ENCODE measurements around the gene PACSIN3. TPM values are rescaled to one million over a fixed set of nuclear protein-coding genes. Genes with fewer than 3 reads are reported as not detected.

Gene PACSIN3
- total and polyA plus RNA-seq, 2 of the 13 experiments (the other 11 are each of a cell fraction or from before 2014, with no cell fraction given), result 47.9 to 93.3 TPM

- TF ChIP-seq ZFP36 (IDR thresholded peaks at IDR 0.05; ENCODE audit: borderline replicate concordance, low read depth, low read length, partially characterized antibody), result no peak
- TF ChIP-seq FOXK1 (CRISPR knock-in tag; IDR thresholded peaks at IDR 0.05; ENCODE audit: borderline replicate concordance, low read depth), result no peak
- no peak for TF ChIP-seq MTA1 (CRISPR knock-in tag; IDR thresholded peaks at IDR 0.05; ENCODE audit: borderline replicate concordance)
These were observed 29.9 kb downstream of the PACSIN3 start (continued) for GRCh38 chr11:47156333-47156732.

- Histone ChIP-seq H3K4me2 (ENCODE audit: low read depth, low read length) (no peak overlapping the region), H3K4me3 (replicated peaks in 1 of 3; ENCODE audit: insufficient read depth in 1 of 3, low read depth in 2 of 3, low read length in 3 of 3) (no peak overlapping the region), H3K27me3 (ENCODE audit: control insufficient read depth in 1 of 2, insufficient read depth in 2 of 2, low read length in 2 of 2) (no peaks in the 10 kb centered on the region; a peak in 1 of 5 replicates), H3K79me2 (ENCODE audit: insufficient read depth, low read length) (no peaks in the 10 kb centered on the region), H3K9ac (ENCODE audit: insufficient read depth, low read depth, low read length) (no peak overlapping the region), H3K9me3 (ENCODE audit: low read length) (no peaks in the 10 kb centered on the region), H3K36me3 (replicated peaks in 1 of 2; ENCODE audit: control insufficient read depth in 1 of 2, insufficient read depth in 2 of 2, low read length in 2 of 2) (no peaks in the 10 kb centered on the region; a peak in 1 of 5 replicates), H2AFZ (ENCODE audit: low read length) (no peak overlapping the region), H3K4me1 (ENCODE audit: insufficient read depth, low read length) (no peaks in the 10 kb centered on the region), H3K27ac (ENCODE audit: extremely low read length, insufficient read depth, low read length) (no peak overlapping the region), H4K20me1 (ENCODE audit: insufficient read depth, low read length) (no peaks in the 10 kb centered on the region)
- DNase-seq (ENCODE audit: low spot score) (no peak), ATAC-seq (no peak), FAIRE-seq (no peak)
- POLR2A ChIA-PET, result no interaction called here
- CTCF ChIA-PET (ENCODE audit: low intra/inter-chr PET ratio, low total read pairs), result no interaction called here
- in situ Hi-C loops (cut with HindIII; ENCODE audit: extremely low pct_ligation_motif_present, low pct_unique_long_range_greater_than_20kb), result no loop called here
- TF ChIP-seq ZNF276 (CRISPR knock-in tag; IDR thresholded peaks at IDR 0.05; ENCODE audit: low read depth) (no peak), THYN1 (CRISPR knock-in tag; IDR thresholded peaks at IDR 0.05; ENCODE audit: borderline replicate concordance, low read depth) (no peak), STAT5B (CRISPR knock-in tag; IDR thresholded peaks at IDR 0.05) (no peak), ZBTB8A (CRISPR knock-in tag; IDR thresholded peaks at IDR 0.05; ENCODE audit: borderline replicate concordance, low read depth) (no peak), MAFK (conservative IDR thresholded peaks at IDR 0.05 in 1 of 2, IDR thresholded peaks at IDR 0.05 in 1 of 2; ENCODE audit: low read length in 2 of 2) (peak in 1 of 2 experiments; percentile 41; a peak in 1 of 4 replicates), ZNF225 (CRISPR knock-in tag; IDR thresholded peaks at IDR 0.05) (no peak), SOX13 (IDR thresholded peaks at IDR 0.05) (no peak), SOX13 (CRISPR knock-in tag; conservative IDR thresholded peaks at IDR 0.05 in 1 of 2, IDR thresholded peaks at IDR 0.05 in 1 of 2) (no peak), ZNF407 (CRISPR knock-in tag; IDR thresholded peaks at IDR 0.05; ENCODE audit: not compliant biosample characterization) (no peak)
- intact Hi-C loops (cut with micrococcal nuclease; ENCODE audit: unreplicated experiment), result no loop called here
- BruUV-seq (replicated peaks), result no TSS peak
- WGBS (ENCODE audit: low lambda C conversion rate), result 95% methylated on average over 4 of the region's 4 CpGs
These were observed 30.4 kb downstream of the PACSIN3 start for GRCh38 chr11:47155879-47156278.
